ENCODE data around the gene SPA17.
A peak's percentile ranks its signal among the peaks of the same experiment; 100 is the strongest.

Gene SPA17

GRCh38 chr11:124663861-124664260 lies 9.8 kb upstream of the SPA17 start:
- DNase-seq, result no peak

- no peak for DNase-seq
Observed at GRCh38 chr11:124667601-124668000, 6.1 kb upstream of the SPA17 start.

GRCh38 chr11:124669193-124669592 lies 4.5 kb upstream of the SPA17 start:
- DNase-seq, result peak; percentile 24

GRCh38 chr11:124670732-124671131 lies 3.0 kb upstream of the SPA17 start:
- peak; percentile 64 for DNase-seq

- no peak for DNase-seq
Observed at GRCh38 chr11:124672536-124673215, 1.0 kb upstream of the SPA17 start.

- no peak for DNase-seq
Observed at GRCh38 chr11:124674168-124674517, 439 bp downstream of the SPA17 start.

- DNase-seq, result no peak
Observed at GRCh38 chr11:124674571-124674970, 867 bp downstream of the SPA17 start.

- no peak for DNase-seq
Observed at GRCh38 chr11:124676386-124676785, 2.7 kb downstream of the SPA17 start.

GRCh38 chr11:124678416-124678815 lies 4.7 kb downstream of the SPA17 start:
- no peak for DNase-seq

- DNase-seq, result no peak
Observed at GRCh38 chr11:124681421-124681820, 7.7 kb downstream of the SPA17 start.

- DNase-seq, result no peak
Observed at GRCh38 chr11:124682443-124682842, 8.7 kb downstream of the SPA17 start.

GRCh38 chr11:124693142-124693541 lies 19.4 kb downstream of the SPA17 start:
- no peak for DNase-seq

- no peak for DNase-seq
Observed at GRCh38 chr11:124699547-124699946, 25.8 kb downstream of the SPA17 start.

GRCh38 chr11:124700028-124700427 lies 26.3 kb downstream of the SPA17 start:
- no peak for DNase-seq

- no peak for DNase-seq
Observed at GRCh38 chr11:124707829-124708228, 34.1 kb downstream of the SPA17 start.

- DNase-seq, result no peak
Observed at GRCh38 chr11:124712392-124712791, 38.7 kb downstream of the SPA17 start.

- no peak for DNase-seq
Observed at GRCh38 chr11:124716591-124716990, 42.9 kb downstream of the SPA17 start.

- DNase-seq, result no peak
Observed at GRCh38 chr11:124717421-124717785, 43.7 kb downstream of the SPA17 start.

- no peak for DNase-seq
Observed at GRCh38 chr11:124717786-124718651, 44.3 kb downstream of the SPA17 start.

- DNase-seq, result no peak
Observed at GRCh38 chr11:124718801-124719200, 45.1 kb downstream of the SPA17 start.

GRCh38 chr11:124719534-124719933 lies 45.8 kb downstream of the SPA17 start:
- no peak for DNase-seq

GRCh38 chr11:124722176-124722575 lies 48.5 kb downstream of the SPA17 start:
- no peak for DNase-seq

- no peak for DNase-seq
Observed at GRCh38 chr11:124724979-124725718, 51.4 kb downstream of the SPA17 start.

- no peak for DNase-seq
Observed at GRCh38 chr11:124725719-124726105, 52.0 kb downstream of the SPA17 start.
